Adrenal gland (tissue), 5 donors: ENCODE data around the gene MYCBPAP.

Source experiments
- POLR2A ChIP-seq, 2 donors: fragments of 450-650 bp; IDR thresholded peaks; one replicate each; pipeline ENCODE4 v1.6.1; 2017; ENCODE audit warnings: antibody characterized with exemption in 2 of 2, mild to moderate bottlenecking in 2 of 2, moderate library complexity in 1 of 2
- TF ChIP-seq, protein P1 (sequence below), 6 experiments: fragments of 450-650 bp in 4 of 6; fragments of 200-600 bp in 2 of 6; sonication (generic) in 1 of 6; IDR thresholded peaks; 1 replicate in 5 of 6; 2 replicates in 1 of 6; pipeline versions ENCODE4 v1.5.1 to v1.8.0; 2016 to 2021; ENCODE audit warnings: antibody characterized with exemption in 6 of 6, mild to moderate bottlenecking in 2 of 6, moderate library complexity in 1 of 6
- donor health status: DM: no; HTN: no; CAD: no.

DNA sequence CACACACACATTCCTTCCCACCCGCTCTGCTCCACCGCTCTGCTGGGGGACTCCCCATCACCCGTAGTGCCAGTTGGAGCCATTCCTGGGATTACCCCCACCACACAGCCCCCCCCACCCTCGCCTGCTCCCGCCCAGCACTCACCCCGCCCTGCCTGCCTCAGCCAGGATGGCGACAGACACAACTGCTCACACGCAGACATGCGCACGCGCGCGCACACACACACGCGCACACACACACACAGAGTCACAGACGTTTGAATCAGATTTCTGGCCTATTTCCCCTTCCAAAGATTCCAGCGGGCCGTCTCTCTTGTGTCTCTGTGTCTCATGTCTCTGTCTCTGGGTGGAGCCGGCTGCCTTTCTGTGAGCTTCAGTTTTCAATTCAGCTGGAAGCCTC is 56.7 kb downstream of the MYCBPAP start:
- TF ChIP-seq, protein P1, sequence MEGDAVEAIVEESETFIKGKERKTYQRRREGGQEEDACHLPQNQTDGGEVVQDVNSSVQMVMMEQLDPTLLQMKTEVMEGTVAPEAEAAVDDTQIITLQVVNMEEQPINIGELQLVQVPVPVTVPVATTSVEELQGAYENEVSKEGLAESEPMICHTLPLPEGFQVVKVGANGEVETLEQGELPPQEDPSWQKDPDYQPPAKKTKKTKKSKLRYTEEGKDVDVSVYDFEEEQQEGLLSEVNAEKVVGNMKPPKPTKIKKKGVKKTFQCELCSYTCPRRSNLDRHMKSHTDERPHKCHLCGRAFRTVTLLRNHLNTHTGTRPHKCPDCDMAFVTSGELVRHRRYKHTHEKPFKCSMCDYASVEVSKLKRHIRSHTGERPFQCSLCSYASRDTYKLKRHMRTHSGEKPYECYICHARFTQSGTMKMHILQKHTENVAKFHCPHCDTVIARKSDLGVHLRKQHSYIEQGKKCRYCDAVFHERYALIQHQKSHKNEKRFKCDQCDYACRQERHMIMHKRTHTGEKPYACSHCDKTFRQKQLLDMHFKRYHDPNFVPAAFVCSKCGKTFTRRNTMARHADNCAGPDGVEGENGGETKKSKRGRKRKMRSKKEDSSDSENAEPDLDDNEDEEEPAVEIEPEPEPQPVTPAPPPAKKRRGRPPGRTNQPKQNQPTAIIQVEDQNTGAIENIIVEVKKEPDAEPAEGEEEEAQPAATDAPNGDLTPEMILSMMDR (IDR thresholded peaks at IDR 0.05) = no peak
- TF ChIP-seq POLR2A (IDR thresholded peaks at IDR 0.05) = no peak
